Endodermal cell (in vitro differentiated cells): ENCODE results near the gene PSMB3. TPM values are rescaled to one million over a fixed set of nuclear protein-coding genes. Genes with fewer than 3 reads are reported as not detected.
A peak's percentile ranks its signal among the peaks of the same experiment; 100 is the strongest.

Source experiments
- DNase-seq: peaks from one replicate; pipeline ENCODE4 v3.0.0-alpha.2; 2017
- H3K27ac ChIP-seq: 2 replicates; pipeline ENCODE4 v1.5.1; 2013; ENCODE audit warnings: mild to moderate bottlenecking, low read depth, low read length, moderate library complexity
- H3K27me3 ChIP-seq: 2 replicates; pipeline ENCODE4 v1.6.1; 2013; ENCODE audit warnings: mild to moderate bottlenecking, low read length, moderate library complexity; ENCODE audit not compliant: insufficient read depth, control insufficient read depth, poor library complexity, severe bottlenecking
- H3K36me3 ChIP-seq: 2 replicates; pipeline ENCODE4 v1.7.0; 2013; ENCODE audit warnings: mild to moderate bottlenecking, low read length, moderate library complexity; ENCODE audit not compliant: control insufficient read depth, insufficient read depth
- H3K4me1 ChIP-seq: one replicate; pipeline ENCODE4 v1.7.0; 2013; ENCODE audit warnings: low read length; ENCODE audit not compliant: control insufficient read depth, insufficient read depth
- H3K4me3 ChIP-seq: 2 replicates; pipeline ENCODE4 v1.5.1; 2013; ENCODE audit warnings: mild to moderate bottlenecking, low read length, moderate library complexity
- H3K9ac ChIP-seq: 2 replicates; pipeline ENCODE4 v1.6.1; 2013; ENCODE audit warnings: mild to moderate bottlenecking, low read length, moderate library complexity; ENCODE audit not compliant: poor library complexity, severe bottlenecking; ENCODE audit errors: extremely low read depth
- H3K9me3 ChIP-seq: 2 replicates; pipeline ENCODE4 v1.6.1; 2013; ENCODE audit warnings: mild to moderate bottlenecking, low read length, moderate library complexity; ENCODE audit not compliant: control insufficient read depth
- H3K27ac Mint-ChIP-seq: 2 replicates; pipeline ENCODE4 v1.8.0; 2020; ENCODE audit warnings: mixed read lengths
- H3K27me3 Mint-ChIP-seq: 2 replicates; pipeline ENCODE4 v1.8.0; 2021; ENCODE audit warnings: mild to moderate bottlenecking, mixed read lengths; ENCODE audit not compliant: insufficient read depth
- H3K36me3 Mint-ChIP-seq: 2 replicates; pipeline ENCODE4 v1.8.0; 2020; ENCODE audit warnings: low read depth, mixed read lengths
- H3K4me1 Mint-ChIP-seq: 2 replicates; pipeline ENCODE4 v1.8.0; 2020; ENCODE audit warnings: mixed read lengths
- H3K4me3 Mint-ChIP-seq: 2 replicates; pipeline ENCODE4 v1.8.0; 2020; ENCODE audit warnings: mild to moderate bottlenecking, moderate library complexity, mixed read lengths
- H3K9me3 Mint-ChIP-seq: 2 replicates; pipeline ENCODE4 v1.8.0; 2020; ENCODE audit warnings: mild to moderate bottlenecking, mixed read lengths
- WGBS, 2 experiments: methylation state at CpG; one replicate each; pipeline versions ENCODE4 v1.1.5 to v1.1.7; 2013; ENCODE audit warnings: missing lambda C conversion rate in 2 of 2, mixed read lengths in 1 of 2; ENCODE audit not compliant: insufficient coverage in 1 of 2, insufficient read length in 1 of 2; 5-methylcytosine and 5-hydroxymethylcytosine counted together
- total RNA-seq, 2 donors: library from RNA; stranded (reverse); fragmentation: NEBNext Ultra II Directional in 1 of 2; extraction: Animal tissue kit (Norgen Biotek cat#: 25700) in 1 of 2; gene quantifications; 2 replicates in 1 of 2; 3 replicates in 1 of 2; pipeline ENCODE4 v1.2.1, GENCODE V29; 2021
- TF ChIP-seq, protein P1 (sequence below): fragments of 200-600 bp; sonication (generic); conservative IDR thresholded peaks from 2 replicates; pipeline ENCODE4 v1.5.0; 2021; ENCODE audit warnings: antibody characterized with exemption, mild to moderate bottlenecking

PSMB3 gene
- total RNA-seq, 2 donors from 2014 or later = 192 to 244 TPM

DNA sequence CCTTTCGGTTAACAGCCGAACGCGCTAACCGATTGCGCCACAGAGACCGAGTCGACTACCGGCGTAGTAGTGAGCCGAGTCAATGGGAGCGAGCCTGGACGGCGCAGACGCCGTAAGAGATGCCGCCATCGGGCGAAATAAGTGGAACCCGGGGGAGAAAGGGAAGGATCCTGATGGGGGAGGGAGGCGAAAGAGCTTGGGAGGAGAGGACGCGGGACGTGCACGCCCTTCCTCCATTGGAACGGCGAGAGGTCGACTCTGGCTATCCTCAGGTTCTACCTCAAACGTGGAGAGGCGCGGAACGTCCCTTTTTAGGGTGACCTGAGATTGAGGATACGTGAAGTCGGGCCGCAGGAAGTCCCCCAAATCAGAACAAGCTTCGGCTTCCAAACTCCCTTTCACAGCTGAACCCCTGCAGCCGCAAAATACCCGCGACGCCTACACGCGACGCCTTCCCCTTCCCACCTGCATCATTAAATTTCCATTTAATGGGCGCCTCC lies 683 bp upstream of the PSMB3 start:
- Mint-ChIP-seq H3K27ac (peak overlapping the region; percentile 98), H3K36me3 (peaks cover 18% of the 10 kb centered on the region), H3K9me3 (no peaks in the 10 kb centered on the region), H3K4me1 (peaks cover 9% of the 10 kb centered on the region), H3K27me3 (no peaks in the 10 kb centered on the region), H3K4me3 (peak overlapping the region; percentile 92)
- Histone ChIP-seq H3K4me1 (no peaks in the 10 kb centered on the region), H3K4me3 (peak overlapping the region; percentile 99), H3K9me3 (no peaks in the 10 kb centered on the region), H3K27ac (peak overlapping the region; percentile 58), H3K27me3 (no peaks in the 10 kb centered on the region), H3K9ac (peak overlapping the region; percentile 67), H3K36me3 (peaks cover 22% of the 10 kb centered on the region)
- TF ChIP-seq, protein P1, sequence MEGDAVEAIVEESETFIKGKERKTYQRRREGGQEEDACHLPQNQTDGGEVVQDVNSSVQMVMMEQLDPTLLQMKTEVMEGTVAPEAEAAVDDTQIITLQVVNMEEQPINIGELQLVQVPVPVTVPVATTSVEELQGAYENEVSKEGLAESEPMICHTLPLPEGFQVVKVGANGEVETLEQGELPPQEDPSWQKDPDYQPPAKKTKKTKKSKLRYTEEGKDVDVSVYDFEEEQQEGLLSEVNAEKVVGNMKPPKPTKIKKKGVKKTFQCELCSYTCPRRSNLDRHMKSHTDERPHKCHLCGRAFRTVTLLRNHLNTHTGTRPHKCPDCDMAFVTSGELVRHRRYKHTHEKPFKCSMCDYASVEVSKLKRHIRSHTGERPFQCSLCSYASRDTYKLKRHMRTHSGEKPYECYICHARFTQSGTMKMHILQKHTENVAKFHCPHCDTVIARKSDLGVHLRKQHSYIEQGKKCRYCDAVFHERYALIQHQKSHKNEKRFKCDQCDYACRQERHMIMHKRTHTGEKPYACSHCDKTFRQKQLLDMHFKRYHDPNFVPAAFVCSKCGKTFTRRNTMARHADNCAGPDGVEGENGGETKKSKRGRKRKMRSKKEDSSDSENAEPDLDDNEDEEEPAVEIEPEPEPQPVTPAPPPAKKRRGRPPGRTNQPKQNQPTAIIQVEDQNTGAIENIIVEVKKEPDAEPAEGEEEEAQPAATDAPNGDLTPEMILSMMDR = no peak
- peak; percentile 97 for DNase-seq
- 0 to 1% methylated on average over 31 to 44 of the region's 44 CpGs for WGBS, 2 experiments

DNA sequence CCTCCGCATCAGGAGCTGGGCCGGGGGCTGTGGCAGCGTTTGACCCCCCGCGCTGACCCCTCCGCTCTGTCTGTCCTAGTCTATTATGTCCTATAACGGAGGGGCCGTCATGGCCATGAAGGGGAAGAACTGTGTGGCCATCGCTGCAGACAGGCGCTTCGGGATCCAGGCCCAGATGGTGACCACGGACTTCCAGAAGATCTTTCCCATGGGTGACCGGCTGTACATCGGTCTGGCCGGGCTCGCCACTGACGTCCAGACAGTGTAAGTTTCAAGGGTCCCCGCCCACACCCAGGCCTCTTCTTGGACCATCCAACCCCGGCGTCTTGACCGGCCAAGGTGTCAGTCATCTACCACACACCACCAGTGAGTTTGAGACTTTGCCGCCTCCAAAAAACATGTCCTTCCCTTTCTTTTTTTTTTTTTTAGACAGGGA lies 548 bp downstream of the PSMB3 start:
- H3K27ac ChIP-seq = no peak overlapping the region
- H3K4me3 Mint-ChIP-seq = peak overlapping the region; percentile 92

DNA sequence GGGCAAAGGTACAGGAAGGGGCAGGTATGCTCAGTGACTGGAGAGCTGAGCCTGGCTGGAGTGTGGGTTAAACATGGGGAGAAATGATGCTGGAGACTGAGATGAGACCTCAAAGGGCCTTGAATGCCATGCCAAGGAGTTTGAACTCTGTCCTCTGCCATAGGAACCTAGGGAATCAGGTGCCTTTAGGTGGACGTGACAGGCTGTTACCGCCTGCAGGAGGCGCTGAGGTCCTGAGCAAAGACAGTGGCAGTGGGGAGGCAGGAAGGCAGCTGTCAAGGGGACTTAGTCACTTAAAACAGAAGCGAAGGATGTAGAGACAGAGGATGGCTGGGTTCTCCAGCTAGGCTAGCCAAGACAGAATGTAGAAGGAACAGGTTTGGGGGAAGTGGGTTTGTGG lies 9.1 kb downstream of the PSMB3 start:
- WGBS, 2 experiments = 73 to 80% methylated on average over 1 to 4 of the region's 4 CpGs
- Mint-ChIP-seq H3K4me3 (no peak overlapping the region), H3K4me1 (no peaks in the 10 kb centered on the region), H3K27me3 (no peaks in the 10 kb centered on the region), H3K9me3 (no peaks in the 10 kb centered on the region), H3K36me3 (peaks cover 51% of the 10 kb centered on the region), H3K27ac (no peak overlapping the region)
- Histone ChIP-seq H3K9ac (no peak overlapping the region), H3K4me1 (no peaks in the 10 kb centered on the region), H3K36me3 (peaks cover 80% of the 10 kb centered on the region), H3K27me3 (no peaks in the 10 kb centered on the region), H3K27ac (no peak overlapping the region), H3K9me3 (no peaks in the 10 kb centered on the region), H3K4me3 (no peak overlapping the region)
- peak; percentile 94 for DNase-seq
- TF ChIP-seq, protein P1 = peak; percentile 88

More for the DNA sequence above, 548 bp downstream of the PSMB3 start:
- TF ChIP-seq, protein P1 = no peak
- Histone ChIP-seq H3K27me3 (no peaks in the 10 kb centered on the region), H3K9ac (peak overlapping the region; percentile 80), H3K9me3 (no peaks in the 10 kb centered on the region), H3K36me3 (peaks cover 33% of the 10 kb centered on the region), H3K4me1 (no peaks in the 10 kb centered on the region), H3K4me3 (peak overlapping the region; percentile 99)
- H3K36me3 Mint-ChIP-seq = peaks cover 22% of the 10 kb centered on the region
- H3K27ac Mint-ChIP-seq = peak overlapping the region; percentile 97
- peaks cover 9% of the 10 kb centered on the region for H3K4me1 Mint-ChIP-seq
- H3K9me3 Mint-ChIP-seq = no peaks in the 10 kb centered on the region
- DNase-seq = no peak
- no peaks in the 10 kb centered on the region for H3K27me3 Mint-ChIP-seq
- 8 to 15% methylated on average over 19 to 22 of the region's 22 CpGs for WGBS, 2 experiments
